Mesendoderm (in vitro differentiated cells): ENCODE data around the gene LAMA2.
"Not testable (repeated sequence)": the region's sequence is repeated elsewhere in the genome, so short reads cannot be mapped to it uniquely, and the experiment has no call there.

Source experiments
- DNase-seq: peaks from one replicate; pipeline ENCODE4 v3.0.0; 2013
- H2AK5ac ChIP-seq: 2 replicates; pipeline ENCODE4 v1.6.1; 2013; ENCODE audit warnings: low read length, inconsistent platforms
- H2BK120ac ChIP-seq: 2 replicates; pipeline ENCODE4 v1.6.1; 2013; ENCODE audit warnings: low read depth, mild to moderate bottlenecking, low read length, moderate library complexity, mixed read lengths
- H2BK15ac ChIP-seq: replicated peaks from 2 replicates; pipeline ENCODE4 v1.6.1; 2013; ENCODE audit warnings: low read depth, mild to moderate bottlenecking, moderate library complexity
- H2BK5ac ChIP-seq: 2 replicates; pipeline ENCODE4 v1.6.1; 2013; ENCODE audit warnings: low read length, inconsistent platforms
- H3K18ac ChIP-seq: 2 replicates; pipeline ENCODE4 v1.6.1; 2013; ENCODE audit warnings: mild to moderate bottlenecking, low read length, mixed read lengths
- H3K23ac ChIP-seq: one replicate; pipeline ENCODE4 v1.6.1; 2013; ENCODE audit warnings: low read length
- H3K27ac ChIP-seq: 2 replicates; pipeline ENCODE4 v1.5.1; 2013; ENCODE audit warnings: low read depth, mild to moderate bottlenecking, inconsistent platforms, low read length, moderate library complexity
- H3K27me3 ChIP-seq: 2 replicates; pipeline ENCODE4 v1.6.1; 2013; ENCODE audit warnings: low read length, control low read depth, mild to moderate bottlenecking, inconsistent platforms; ENCODE audit not compliant: insufficient read depth, poor library complexity
- H3K36me3 ChIP-seq: 2 replicates; pipeline ENCODE4 v1.6.1; 2013; ENCODE audit warnings: low read length, inconsistent platforms; ENCODE audit not compliant: control insufficient read depth, insufficient read depth
- H3K4ac ChIP-seq: one replicate; pipeline ENCODE4 v1.6.1; 2013; ENCODE audit warnings: low read depth, mild to moderate bottlenecking, low read length, moderate library complexity
- H3K4me1 ChIP-seq: 2 replicates; pipeline ENCODE4 v1.6.1; 2013; ENCODE audit warnings: low read depth, low read length, inconsistent platforms; ENCODE audit not compliant: control insufficient read depth
- H3K4me2 ChIP-seq: 2 replicates; pipeline ENCODE4 v1.6.1; 2013; ENCODE audit warnings: low read length
- H3K4me3 ChIP-seq: 2 replicates; pipeline ENCODE4 v1.5.1; 2013; ENCODE audit warnings: mild to moderate bottlenecking, low read length
- H3K56ac ChIP-seq: one replicate; pipeline ENCODE4 v1.6.1; 2013; ENCODE audit warnings: low read length
- H3K79me1 ChIP-seq: 2 replicates; pipeline ENCODE4 v1.6.1; 2013; ENCODE audit warnings: low read length, inconsistent platforms
- H3K79me2 ChIP-seq: 2 replicates; pipeline ENCODE4 v1.6.1; 2013; ENCODE audit warnings: mild to moderate bottlenecking, low read length; ENCODE audit not compliant: control insufficient read depth, insufficient read depth
- H3K9ac ChIP-seq: 2 replicates; pipeline ENCODE4 v1.6.1; 2013; ENCODE audit warnings: low read length, inconsistent platforms
- H4K5ac ChIP-seq: one replicate; pipeline ENCODE4 v1.6.1; 2013; ENCODE audit warnings: low read length
- H4K8ac ChIP-seq: one replicate; pipeline ENCODE4 v1.6.1; 2013; ENCODE audit warnings: low read depth, mild to moderate bottlenecking, control low read depth, low read length, moderate library complexity
- WGBS: extraction: QIAGEN DNeasy Blood & Tissue Kit; methylation state at CpG from one replicate; pipeline ENCODE4 v1.1.7; 2013; ENCODE audit warnings: low lambda C conversion rate, missing lambda C conversion rate; ENCODE audit not compliant: insufficient coverage; ENCODE audit errors: extremely low coverage; 5-methylcytosine and 5-hydroxymethylcytosine counted together

LAMA2 gene

GRCh38 chr6:129073051-129073450 lies 190.1 kb downstream of the LAMA2 start:
- no peak overlapping the region for H4K8ac ChIP-seq
- H3K18ac ChIP-seq = no peak overlapping the region
- H3K27me3 ChIP-seq = no peaks in the 10 kb centered on the region
- WGBS = no CpG with 5 or more reads among the region's 2 CpGs
- H3K56ac ChIP-seq = no peak overlapping the region
- H4K5ac ChIP-seq = no peak overlapping the region
- H3K27ac ChIP-seq = no peak overlapping the region
- no peak overlapping the region for H3K23ac ChIP-seq
- H2AK5ac ChIP-seq = no peak overlapping the region
- no peaks in the 10 kb centered on the region for H3K79me2 ChIP-seq
- no peaks in the 10 kb centered on the region for H3K4me1 ChIP-seq
- DNase-seq = no peak
- no peak overlapping the region for H2BK5ac ChIP-seq
- no peak overlapping the region for H3K9ac ChIP-seq
- H2BK120ac ChIP-seq = no peak overlapping the region
- no peak overlapping the region for H2BK15ac ChIP-seq
- no peaks in the 10 kb centered on the region for H3K79me1 ChIP-seq
- H3K4ac ChIP-seq = no peak overlapping the region
- H3K4me3 ChIP-seq = no peak overlapping the region
- no peaks in the 10 kb centered on the region for H3K36me3 ChIP-seq
- no peak overlapping the region for H3K4me2 ChIP-seq

- no peak overlapping the region for H3K23ac ChIP-seq
- H3K4me2 ChIP-seq = no peak overlapping the region
- H3K79me1 ChIP-seq = no peaks in the 10 kb centered on the region
- WGBS = no CpG with 5 or more reads among the region's 3 CpGs
- H3K4ac ChIP-seq = no peak overlapping the region
- no peak overlapping the region for H2BK5ac ChIP-seq
- no peak overlapping the region for H3K9ac ChIP-seq
- no peak overlapping the region for H2BK15ac ChIP-seq
- no peak overlapping the region for H4K8ac ChIP-seq
- H3K56ac ChIP-seq = no peak overlapping the region
- no peak for DNase-seq
- H3K4me3 ChIP-seq = no peak overlapping the region
- no peaks in the 10 kb centered on the region for H3K27me3 ChIP-seq
- H4K5ac ChIP-seq = no peak overlapping the region
- H3K79me2 ChIP-seq = no peaks in the 10 kb centered on the region
- H3K36me3 ChIP-seq = no peaks in the 10 kb centered on the region
- H3K4me1 ChIP-seq = no peaks in the 10 kb centered on the region
- H3K27ac ChIP-seq = no peak overlapping the region
- H2AK5ac ChIP-seq = no peak overlapping the region
- H3K18ac ChIP-seq = no peak overlapping the region
- H2BK120ac ChIP-seq = no peak overlapping the region
These were observed 190.9 kb downstream of the LAMA2 start for GRCh38 chr6:129073691-129074395.

GRCh38 chr6:129084406-129084805 lies 201.5 kb downstream of the LAMA2 start:
- no peak overlapping the region for H3K9ac ChIP-seq
- H3K79me1 ChIP-seq = no peaks in the 10 kb centered on the region
- no peak for DNase-seq
- H2BK5ac ChIP-seq = no peak overlapping the region
- no peaks in the 10 kb centered on the region for H3K27me3 ChIP-seq
- no peak overlapping the region for H3K4me2 ChIP-seq
- H3K4ac ChIP-seq = no peak overlapping the region
- no peak overlapping the region for H3K18ac ChIP-seq
- no peaks in the 10 kb centered on the region for H3K79me2 ChIP-seq
- H3K27ac ChIP-seq = no peak overlapping the region
- no peak overlapping the region for H4K5ac ChIP-seq
- no peak overlapping the region for H2BK120ac ChIP-seq
- H4K8ac ChIP-seq = no peak overlapping the region
- no peaks in the 10 kb centered on the region for H3K36me3 ChIP-seq
- H2AK5ac ChIP-seq = no peak overlapping the region
- no peak overlapping the region for H2BK15ac ChIP-seq
- no peak overlapping the region for H3K56ac ChIP-seq
- no peak overlapping the region for H3K4me3 ChIP-seq
- H3K4me1 ChIP-seq = no peaks in the 10 kb centered on the region
- no peak overlapping the region for H3K23ac ChIP-seq

- not testable (repeated sequence) for H3K18ac ChIP-seq, H3K56ac ChIP-seq, H2AK5ac ChIP-seq, H3K27ac ChIP-seq, H2BK5ac ChIP-seq, H3K4me3 ChIP-seq, H3K4me1 ChIP-seq, H3K36me3 ChIP-seq, H3K23ac ChIP-seq, DNase-seq, H3K79me2 ChIP-seq, H4K5ac ChIP-seq, H2BK15ac ChIP-seq, H3K4ac ChIP-seq, H3K4me2 ChIP-seq, H3K79me1 ChIP-seq, H3K27me3 ChIP-seq, H4K8ac ChIP-seq, H2BK120ac ChIP-seq, H3K9ac ChIP-seq
- WGBS = no CpG with 5 or more reads among the region's 26 CpGs
These were observed 205.5 kb downstream of the LAMA2 start for GRCh38 chr6:129088481-129088880.

GRCh38 chr6:129089357-129089756 lies 206.4 kb downstream of the LAMA2 start:
- Histone ChIP-seq H3K4me3 (no peak overlapping the region), H4K8ac (no peak overlapping the region), H2BK15ac (no peak overlapping the region), H3K79me1 (no peaks in the 10 kb centered on the region), H2BK120ac (no peak overlapping the region), H2AK5ac (no peak overlapping the region), H3K9ac (no peak overlapping the region), H3K4me2 (no peak overlapping the region), H3K4me1 (no peaks in the 10 kb centered on the region), H3K27me3 (no peaks in the 10 kb centered on the region), H3K79me2 (no peaks in the 10 kb centered on the region), H3K4ac (no peak overlapping the region), H4K5ac (no peak overlapping the region), H2BK5ac (no peak overlapping the region), H3K56ac (no peak overlapping the region), H3K18ac (no peak overlapping the region), H3K36me3 (no peaks in the 10 kb centered on the region), H3K27ac (no peak overlapping the region), H3K23ac (no peak overlapping the region)
- WGBS = no CpG with 5 or more reads among the region's 1 CpG
- no peak for DNase-seq

GRCh38 chr6:129094147-129094546 lies 211.2 kb downstream of the LAMA2 start:
- H3K18ac ChIP-seq = no peak overlapping the region
- no peak overlapping the region for H2BK15ac ChIP-seq
- H3K56ac ChIP-seq = no peak overlapping the region
- H2BK120ac ChIP-seq = no peak overlapping the region
- H3K4ac ChIP-seq = no peak overlapping the region
- no peak overlapping the region for H3K9ac ChIP-seq
- no peak overlapping the region for H2AK5ac ChIP-seq
- no peak overlapping the region for H4K8ac ChIP-seq
- H3K4me2 ChIP-seq = no peak overlapping the region
- DNase-seq = no peak
- H3K79me1 ChIP-seq = no peaks in the 10 kb centered on the region
- no peak overlapping the region for H3K27ac ChIP-seq
- H3K4me1 ChIP-seq = no peaks in the 10 kb centered on the region
- no CpG with 5 or more reads among the region's 3 CpGs for WGBS
- no peaks in the 10 kb centered on the region for H3K79me2 ChIP-seq
- no peaks in the 10 kb centered on the region for H3K36me3 ChIP-seq
- no peak overlapping the region for H3K23ac ChIP-seq
- no peak overlapping the region for H3K4me3 ChIP-seq
- H2BK5ac ChIP-seq = no peak overlapping the region
- no peak overlapping the region for H4K5ac ChIP-seq
- H3K27me3 ChIP-seq = no peaks in the 10 kb centered on the region
